ENCODE measurements around the gene RELA. TPM values are rescaled to one million over a fixed set of nuclear protein-coding genes. Genes with fewer than 3 reads are reported as not detected.

RELA gene
- total and polyA plus RNA-seq, 2 experiments from 2014 or later: 38.4 to 67.8 TPM

GRCh38 chr11:65623852-65624616 is 38.7 kb downstream of the RELA start:
- Histone ChIP-seq H3K9me2 (ENCODE audit: insufficient read depth) (no peaks in the 10 kb centered on the region), H3K4me1 (ENCODE audit: insufficient read depth) (no peaks in the 10 kb centered on the region), H3K9me3 (ENCODE audit: low read depth) (no peaks in the 10 kb centered on the region), H3K4me3 (no peak overlapping the region), H3K27me3 (replicated peaks; ENCODE audit: insufficient read depth) (no peaks in the 10 kb centered on the region), H3K9ac (no peak overlapping the region), H3K36me3 (ENCODE audit: low read depth) (no peaks in the 10 kb centered on the region; the same call in 1 of the 2 replicates), H3K4me2 (ENCODE audit: unreplicated experiment) (no peak overlapping the region), H3F3A (ENCODE audit: insufficient read depth) (no peaks in the 10 kb centered on the region), H3K79me2 (ENCODE audit: insufficient read depth) (peaks cover 11% of the 10 kb centered on the region), H3K27ac (no peak overlapping the region), H4K20me1 (ENCODE audit: insufficient read depth) (no peaks in the 10 kb centered on the region), H2AFZ (no peak overlapping the region)
- no peak for DNase-seq
- in situ Hi-C loops (cut with MboI): no loop called here
- TF ChIP-seq EZH2 (IDR thresholded peaks at IDR 0.05; ENCODE audit: insufficient read depth, poor library complexity, severe bottlenecking): no peak
- TF ChIP-seq EZH2phosphoT487 (IDR thresholded peaks at IDR 0.05; ENCODE audit: insufficient read depth, low read depth): no peak
- WGBS, 2 experiments (ENCODE audit: low coverage in 1 of 2, low lambda C conversion rate in 2 of 2, missing lambda C conversion rate in 2 of 2): 92 to 95% methylated on average over 22 of the region's 25 CpGs

GRCh38 chr11:65623177-65623576 is 39.5 kb downstream of the RELA start:
- H3K36me3 ChIP-seq (ENCODE audit: low read depth): no peaks in the 10 kb centered on the region; the same call in 1 of the 2 replicates
- in situ Hi-C loops (cut with MboI): no loop called here

DNA sequence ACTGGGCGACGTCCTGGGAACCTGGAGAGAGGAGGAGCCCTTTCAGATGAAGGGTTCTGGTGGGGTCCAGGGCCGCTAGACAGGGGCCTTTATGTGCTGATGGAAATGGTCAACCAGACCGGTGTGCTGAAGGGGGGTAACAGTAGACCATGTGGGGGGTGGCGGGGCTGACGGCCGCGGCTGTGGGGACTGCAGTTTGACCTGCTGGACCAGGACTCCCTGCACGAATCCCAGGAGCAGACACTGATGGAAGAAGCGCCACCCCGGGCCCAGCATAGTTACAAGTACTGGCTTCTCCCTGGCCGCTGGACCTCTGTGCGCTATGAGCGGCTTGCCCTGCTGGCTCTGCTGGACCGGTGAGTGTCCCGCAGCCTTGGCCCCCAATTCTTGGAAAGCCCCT is 40.7 kb downstream of the RELA start:
- no peak for DNase-seq
- H4K20me1 ChIP-seq (ENCODE audit: insufficient read depth): no peaks in the 10 kb centered on the region
- H3K27ac ChIP-seq: no peak overlapping the region
- H2AFZ ChIP-seq: no peak overlapping the region
- no peaks in the 10 kb centered on the region; the same call in 1 of the 2 replicates for H3K36me3 ChIP-seq (ENCODE audit: low read depth)
- H3K27me3 ChIP-seq (replicated peaks; ENCODE audit: insufficient read depth): no peaks in the 10 kb centered on the region
- 89 to 91% methylated on average over 12 to 16 of the region's 16 CpGs for WGBS, 2 experiments (ENCODE audit: low coverage in 1 of 2, low lambda C conversion rate in 2 of 2, missing lambda C conversion rate in 2 of 2)
- H3K9ac ChIP-seq: no peak overlapping the region
- TF ChIP-seq EZH2 (IDR thresholded peaks at IDR 0.05; ENCODE audit: insufficient read depth, poor library complexity, severe bottlenecking) (no peak), EZH2phosphoT487 (IDR thresholded peaks at IDR 0.05; ENCODE audit: insufficient read depth, low read depth) (no peak)
- no peak overlapping the region for H3K4me3 ChIP-seq
- in situ Hi-C loops (cut with MboI): no loop called here
- peaks cover 31% of the 10 kb centered on the region for H3K79me2 ChIP-seq (ENCODE audit: insufficient read depth)
- no peaks in the 10 kb centered on the region for H3F3A ChIP-seq (ENCODE audit: insufficient read depth)
- no peaks in the 10 kb centered on the region for H3K9me3 ChIP-seq (ENCODE audit: low read depth)
- no peaks in the 10 kb centered on the region for H3K9me2 ChIP-seq (ENCODE audit: insufficient read depth)
- H3K4me1 ChIP-seq (ENCODE audit: insufficient read depth): peaks cover 2% of the 10 kb centered on the region; the same call in 1 of the 2 replicates
- no peak overlapping the region for H3K4me2 ChIP-seq (ENCODE audit: unreplicated experiment)

More at GRCh38 chr11:65623177-65623576, 39.5 kb downstream of the RELA start:
- H3K4me1 ChIP-seq (ENCODE audit: insufficient read depth): no peaks in the 10 kb centered on the region
- H3K79me2 ChIP-seq (ENCODE audit: insufficient read depth): peaks cover 19% of the 10 kb centered on the region
- no peaks in the 10 kb centered on the region for H3K9me2 ChIP-seq (ENCODE audit: insufficient read depth)
- no peak for DNase-seq
- H2AFZ ChIP-seq: no peak overlapping the region
- WGBS, 2 experiments (ENCODE audit: low coverage in 1 of 2, low lambda C conversion rate in 2 of 2, missing lambda C conversion rate in 2 of 2): 90 to 91% methylated on average over 14 of the region's 14 CpGs
- H3K4me3 ChIP-seq: no peak overlapping the region
- no peaks in the 10 kb centered on the region for H4K20me1 ChIP-seq (ENCODE audit: insufficient read depth)
- H3F3A ChIP-seq (ENCODE audit: insufficient read depth): no peaks in the 10 kb centered on the region
- no peaks in the 10 kb centered on the region for H3K9me3 ChIP-seq (ENCODE audit: low read depth)
- no peak overlapping the region for H3K9ac ChIP-seq
- no peaks in the 10 kb centered on the region for H3K27me3 ChIP-seq (replicated peaks; ENCODE audit: insufficient read depth)
- H3K4me2 ChIP-seq (ENCODE audit: unreplicated experiment): no peak overlapping the region
- H3K27ac ChIP-seq: no peak overlapping the region
- no peak for TF ChIP-seq EZH2 (IDR thresholded peaks at IDR 0.05; ENCODE audit: insufficient read depth, poor library complexity, severe bottlenecking)
- TF ChIP-seq EZH2phosphoT487 (IDR thresholded peaks at IDR 0.05; ENCODE audit: insufficient read depth, low read depth): no peak

DNA sequence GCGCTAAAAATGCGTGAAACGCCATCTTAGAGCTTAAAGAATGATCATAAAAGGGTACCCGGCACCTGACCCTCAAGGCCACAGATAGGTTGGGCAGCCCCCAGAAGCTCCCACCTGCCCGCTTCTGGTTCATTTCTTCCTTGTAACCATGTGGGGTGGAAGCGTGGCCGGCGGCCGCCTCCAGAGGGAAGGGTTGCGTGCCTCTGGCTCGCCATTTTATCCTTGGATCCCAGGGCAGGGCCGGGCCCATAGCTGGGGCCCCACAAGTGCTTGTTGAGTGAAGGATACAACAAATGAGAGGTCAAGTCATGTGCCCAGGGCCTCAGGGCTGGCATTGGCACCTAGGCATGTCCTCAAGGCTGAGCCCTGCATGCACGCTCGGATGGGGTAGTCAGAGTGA is 41.3 kb downstream of the RELA start:
- peaks cover 7% of the 10 kb centered on the region; the same call in 1 of the 2 replicates for H3K4me1 ChIP-seq (ENCODE audit: insufficient read depth)
- WGBS, 2 experiments (ENCODE audit: low coverage in 1 of 2, low lambda C conversion rate in 2 of 2, missing lambda C conversion rate in 2 of 2): 91 to 94% methylated on average over 14 of the region's 14 CpGs
- H4K20me1 ChIP-seq (ENCODE audit: insufficient read depth): no peaks in the 10 kb centered on the region
- H3K9me2 ChIP-seq (ENCODE audit: insufficient read depth): no peaks in the 10 kb centered on the region
- no peak overlapping the region for H3K9ac ChIP-seq
- no peak overlapping the region for H3K27ac ChIP-seq
- no peaks in the 10 kb centered on the region for H3K27me3 ChIP-seq (replicated peaks; ENCODE audit: insufficient read depth)
- no peaks in the 10 kb centered on the region for H3F3A ChIP-seq (ENCODE audit: insufficient read depth)
- H3K4me3 ChIP-seq: no peak overlapping the region
- H2AFZ ChIP-seq: no peak overlapping the region
- no peak for TF ChIP-seq EZH2 (IDR thresholded peaks at IDR 0.05; ENCODE audit: insufficient read depth, poor library complexity, severe bottlenecking)
- TF ChIP-seq EZH2phosphoT487 (IDR thresholded peaks at IDR 0.05; ENCODE audit: insufficient read depth, low read depth): no peak
- DNase-seq: no peak
- no peak overlapping the region for H3K4me2 ChIP-seq (ENCODE audit: unreplicated experiment)
- no peaks in the 10 kb centered on the region for H3K9me3 ChIP-seq (ENCODE audit: low read depth)
- in situ Hi-C loops (cut with MboI): no loop called here
- peaks cover 37% of the 10 kb centered on the region for H3K79me2 ChIP-seq (ENCODE audit: insufficient read depth)
- no peaks in the 10 kb centered on the region; the same call in 1 of the 2 replicates for H3K36me3 ChIP-seq (ENCODE audit: low read depth)

Data from GM23248 (cell line).